Measurements from ENCODE around the gene ASXL2. TPM values are rescaled to one million over a fixed set of nuclear protein-coding genes. Genes with fewer than 3 reads are reported as not detected.
"Not testable (repeated sequence)": the region's sequence is repeated elsewhere in the genome, so short reads cannot be mapped to it uniquely, and the experiment has no call there.

ASXL2 gene
- total RNA-seq: 38.3 and 43.4 TPM in 2 replicates

DNA sequence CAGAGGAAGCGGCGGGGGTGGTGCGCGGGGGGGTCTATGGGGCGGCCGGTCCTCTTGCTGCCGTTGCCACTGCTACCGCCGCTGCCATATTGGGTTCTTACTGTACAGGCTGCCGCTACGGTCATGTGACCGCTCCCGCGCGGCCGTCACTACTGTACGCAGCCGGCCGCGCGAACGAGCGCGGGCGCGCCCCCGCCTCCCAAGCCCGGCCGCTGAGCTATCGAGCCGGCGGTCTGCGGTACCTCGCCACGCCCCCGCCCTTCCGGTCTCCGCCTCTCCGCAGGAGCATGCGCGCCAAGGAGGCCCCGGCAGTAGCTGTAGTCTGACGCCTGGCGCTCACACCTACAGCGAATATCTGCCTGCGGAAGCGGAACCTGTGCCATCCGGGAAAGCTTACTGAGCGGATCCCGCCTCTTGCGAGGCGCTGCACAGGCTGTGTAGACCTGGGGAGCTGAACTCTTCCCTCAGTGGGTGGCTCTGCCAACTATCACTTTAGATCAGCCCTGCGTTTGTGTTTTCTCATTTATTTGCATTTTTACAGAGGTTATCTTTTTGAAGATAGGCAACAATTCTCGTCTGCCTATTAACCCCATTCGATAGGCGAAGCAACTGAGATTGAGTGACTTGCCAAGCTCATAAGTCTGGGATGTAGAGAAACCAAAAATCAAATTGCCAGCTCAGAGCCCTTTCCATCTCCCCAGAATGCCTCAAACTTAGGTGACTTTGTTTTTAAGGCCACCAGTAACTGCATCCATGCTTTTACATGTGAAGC, at the start of gene ASXL2:
Gene ASXL2 (minus strand): TSS at position 127 of the 772 bp plus-strand sequence. CDS start 265 bp downstream, outside the sequence.
- intact Hi-C loops (cut with micrococcal nuclease): loop anchor here (1.0 to 10.0 kb wide), 18 partner anchors 26 to 1831 kb away; partner anchors contain the start of genes ADGRF3, CCDC121, DTNB and FKBP1B

DNA sequence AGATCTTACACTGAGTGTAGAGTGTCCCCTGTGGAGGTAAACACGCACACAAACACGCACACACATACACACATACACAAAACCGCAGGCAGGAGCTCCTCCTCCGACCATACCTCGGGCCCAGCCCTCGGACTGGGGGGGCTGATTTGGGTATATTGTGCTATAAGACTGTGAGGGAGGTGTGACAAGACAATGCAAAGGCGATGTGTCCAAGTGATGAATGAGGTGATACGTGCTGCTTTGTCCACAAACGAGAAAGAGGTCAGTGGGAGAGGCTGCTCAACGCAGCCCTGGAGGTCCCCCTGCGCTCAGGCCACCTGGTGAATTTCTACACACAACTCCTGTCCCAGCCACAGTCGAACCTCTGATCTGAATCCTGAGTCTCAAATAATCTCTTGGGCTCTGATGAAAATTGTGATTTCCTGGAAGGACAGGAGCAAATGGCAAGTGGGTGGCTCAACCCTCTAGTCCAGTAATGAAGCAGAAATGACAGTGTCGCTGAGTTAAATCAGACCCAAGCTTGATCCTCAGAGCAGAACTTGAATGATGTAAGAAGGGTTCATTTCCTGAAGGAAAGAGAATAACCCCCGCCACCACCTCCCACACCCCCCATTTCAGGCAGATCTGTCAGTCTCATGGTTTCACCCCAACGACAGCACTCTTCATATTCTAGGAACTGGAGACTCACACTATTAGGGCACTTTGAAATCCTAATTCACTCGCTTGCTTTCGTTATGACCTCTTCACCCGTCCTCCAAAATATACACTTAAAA, 48.9 kb upstream of the ASXL2 start:
- intact Hi-C loops (cut with micrococcal nuclease): no loop called here

DNA sequence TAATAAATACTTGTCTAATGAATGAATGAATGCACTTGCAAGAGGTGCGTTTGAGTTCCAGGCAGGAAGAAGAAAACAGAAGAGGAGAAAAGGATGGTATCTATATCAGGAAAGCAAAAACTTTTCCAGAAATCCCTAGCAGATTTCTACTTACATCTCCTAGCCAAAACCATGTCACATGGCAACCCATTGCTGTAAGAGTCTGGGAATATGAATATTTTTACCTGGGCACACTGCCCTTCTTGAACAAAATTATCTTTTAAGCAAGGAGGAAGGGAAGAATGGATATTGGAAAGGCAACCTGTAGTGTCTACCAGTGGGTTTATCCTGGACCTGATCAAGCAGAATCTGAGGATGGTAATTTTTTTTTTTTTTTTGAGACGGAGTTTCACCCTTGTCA, 44.2 kb upstream of the ASXL2 start:
- intact Hi-C loops (cut with micrococcal nuclease): no loop called here

DNA sequence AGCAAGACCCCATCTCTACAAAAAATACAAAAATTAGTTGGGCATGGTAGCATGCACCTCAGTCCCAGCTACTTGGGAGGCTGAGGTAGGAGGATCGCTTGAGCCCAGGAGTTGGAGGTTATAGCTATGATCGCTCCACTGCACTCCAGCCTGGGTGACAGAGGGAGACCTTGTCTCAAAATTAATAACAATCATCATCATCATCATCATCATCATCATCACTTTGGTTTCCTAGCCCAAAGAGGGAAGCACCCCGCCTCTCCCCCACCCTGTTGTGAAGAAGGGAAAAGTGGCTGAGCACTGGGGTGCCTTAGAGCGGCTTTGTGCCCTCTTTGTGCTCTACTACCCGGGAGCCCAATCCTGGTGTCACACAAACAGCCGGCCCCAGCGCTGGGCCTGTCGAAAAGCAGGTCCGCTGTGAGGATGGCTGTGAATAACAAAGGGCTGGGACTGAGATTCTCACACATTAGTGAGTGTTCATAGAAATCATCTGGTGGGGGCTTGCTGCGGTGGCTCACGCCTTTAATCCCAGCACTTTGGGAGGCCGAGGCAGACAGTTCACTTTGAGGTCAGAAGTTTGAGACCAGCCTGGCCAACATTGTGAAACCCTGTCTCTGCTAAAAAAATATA, 42.6 kb upstream of the ASXL2 start:
- intact Hi-C loops (cut with micrococcal nuclease): no loop called here

DNA sequence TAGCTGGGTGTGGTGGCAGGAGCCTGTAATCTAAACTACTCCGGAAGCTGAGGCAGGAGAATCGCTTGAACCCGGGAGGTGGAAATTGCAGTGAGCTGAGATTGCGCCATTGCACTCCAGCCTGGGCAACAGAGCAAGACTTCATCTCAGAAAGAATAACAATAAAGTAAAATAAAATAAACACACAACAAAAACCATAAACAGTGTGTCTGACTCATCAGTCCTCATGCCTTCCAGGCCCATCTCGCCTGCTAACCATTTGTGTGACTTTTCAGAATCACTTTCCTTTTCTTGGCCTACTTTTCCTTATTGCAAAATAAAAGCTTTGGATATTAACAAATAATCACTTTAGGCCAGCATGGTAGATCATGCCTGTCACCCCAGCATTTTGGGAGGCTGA, 42.0 kb upstream of the ASXL2 start:
- intact Hi-C loops (cut with micrococcal nuclease): no loop called here

DNA sequence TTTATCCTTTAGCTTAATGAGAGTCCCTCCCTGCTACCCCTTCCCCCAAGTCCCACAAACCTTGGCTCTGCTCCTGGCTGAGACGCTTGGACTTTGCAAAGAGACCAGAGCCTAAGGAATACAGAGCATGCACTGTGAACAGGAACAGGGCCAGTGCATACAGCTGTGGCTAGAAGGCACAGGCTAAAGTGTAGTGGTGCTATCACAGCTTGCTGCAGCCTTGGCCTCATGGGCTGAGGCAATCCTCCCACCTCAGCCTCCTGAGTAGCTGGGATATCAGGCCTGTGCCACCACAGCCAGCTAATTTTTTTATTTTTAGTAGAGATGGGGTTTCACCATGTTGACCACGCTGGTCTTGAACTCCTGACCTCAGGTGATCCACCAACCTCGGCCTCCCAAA, 39.5 kb upstream of the ASXL2 start:
- intact Hi-C loops (cut with micrococcal nuclease): no loop called here

DNA sequence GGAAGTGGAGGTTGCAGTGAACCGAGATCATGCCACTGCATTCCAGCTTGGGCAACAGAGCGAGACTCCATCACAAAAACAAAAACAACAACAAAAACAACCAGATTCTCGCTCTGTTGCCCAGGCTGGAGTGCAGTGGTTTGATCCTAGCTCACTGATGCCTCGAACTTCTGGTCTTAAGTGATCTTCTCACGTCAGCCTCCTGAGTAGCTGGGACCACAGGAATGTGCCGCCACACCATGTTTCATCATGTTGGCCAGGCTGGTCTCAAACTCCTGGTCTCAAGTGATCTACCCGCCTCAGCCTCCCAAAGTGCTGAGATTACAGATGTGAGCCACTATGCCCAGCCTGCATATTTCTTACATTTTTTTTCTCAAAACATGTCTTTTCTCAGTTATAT, 39.1 kb upstream of the ASXL2 start:
- intact Hi-C loops (cut with micrococcal nuclease): not testable (repeated sequence)

DNA sequence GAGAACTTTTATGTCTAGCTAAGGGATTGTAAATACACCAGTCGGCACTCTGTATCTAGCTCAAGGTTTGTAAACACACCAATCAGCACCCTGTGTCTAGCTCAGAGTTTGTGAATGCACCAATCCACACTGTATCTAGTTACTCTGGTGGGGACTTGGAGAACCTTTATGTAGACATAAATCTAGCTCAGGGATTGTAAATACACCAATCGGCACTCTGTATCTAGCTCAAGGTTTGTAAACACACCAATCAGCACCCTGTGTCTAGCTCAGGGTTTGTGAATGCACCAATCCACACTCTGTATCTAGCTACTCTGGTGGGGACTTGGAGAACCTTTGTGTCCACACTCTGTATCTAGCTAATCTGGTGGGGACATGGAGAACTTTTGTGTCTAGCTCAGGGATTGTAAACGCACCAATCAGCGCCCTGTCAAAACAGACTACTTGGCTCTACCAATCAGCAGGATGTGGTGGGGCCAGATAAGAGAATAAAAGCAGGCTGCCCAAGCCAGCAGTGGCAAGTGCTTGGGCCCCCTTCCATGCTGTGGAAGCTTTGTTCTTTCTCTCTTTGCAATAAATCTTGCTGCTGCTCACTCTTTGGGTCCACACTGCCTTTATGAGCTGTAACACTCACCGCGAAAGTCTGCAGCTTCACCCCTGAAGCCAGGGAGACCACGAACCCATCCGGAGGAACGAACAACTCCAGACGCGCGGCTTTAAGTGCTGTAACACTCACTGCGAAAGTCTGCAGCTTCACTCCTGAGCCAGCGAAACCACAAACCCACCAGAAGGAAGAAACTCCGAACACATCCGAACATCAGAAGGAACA, 37.9 kb upstream of the ASXL2 start:
- intact Hi-C loops (cut with micrococcal nuclease): loop anchor here (1.0 kb wide), 2 partner anchors 38 to 64 kb away; partner anchors contain the start of gene ASXL2

DNA sequence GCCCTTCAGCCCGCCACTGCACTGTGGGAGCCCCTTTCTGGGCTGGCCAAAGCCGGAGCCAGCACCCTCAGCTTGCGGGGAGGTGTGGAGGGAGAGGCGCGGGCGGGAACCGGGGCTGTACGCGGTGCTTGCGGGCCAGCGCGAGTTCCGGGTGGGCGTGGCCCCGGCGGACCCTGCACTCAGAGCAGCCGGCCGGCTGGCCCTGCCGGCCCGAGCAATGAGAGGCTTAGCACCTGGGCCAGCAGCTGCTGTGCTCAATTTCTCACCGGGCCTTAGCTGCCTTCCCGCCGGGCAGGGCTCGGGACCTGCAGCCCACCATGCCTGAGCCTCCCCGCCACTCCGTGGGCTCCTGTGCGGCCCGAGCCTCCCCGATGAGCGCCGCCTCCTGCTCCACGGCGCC, 37.1 kb upstream of the ASXL2 start:
- intact Hi-C loops (cut with micrococcal nuclease): not testable (repeated sequence)

DNA sequence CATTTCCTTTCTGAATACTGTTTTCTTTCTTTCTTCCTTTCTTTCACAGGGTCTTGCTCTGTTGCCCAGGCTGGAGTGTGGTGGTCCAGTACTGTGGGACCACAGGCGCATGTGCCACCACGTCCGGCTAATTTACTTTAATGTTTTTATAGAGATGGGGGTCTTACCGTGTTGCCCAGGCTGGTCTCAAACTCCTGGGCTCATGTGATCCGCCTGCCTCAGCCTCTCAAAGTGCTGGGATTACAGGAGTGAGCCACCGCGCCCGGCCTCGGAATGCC, 35.3 kb upstream of the ASXL2 start:
- intact Hi-C loops (cut with micrococcal nuclease): not testable (repeated sequence)

DNA sequence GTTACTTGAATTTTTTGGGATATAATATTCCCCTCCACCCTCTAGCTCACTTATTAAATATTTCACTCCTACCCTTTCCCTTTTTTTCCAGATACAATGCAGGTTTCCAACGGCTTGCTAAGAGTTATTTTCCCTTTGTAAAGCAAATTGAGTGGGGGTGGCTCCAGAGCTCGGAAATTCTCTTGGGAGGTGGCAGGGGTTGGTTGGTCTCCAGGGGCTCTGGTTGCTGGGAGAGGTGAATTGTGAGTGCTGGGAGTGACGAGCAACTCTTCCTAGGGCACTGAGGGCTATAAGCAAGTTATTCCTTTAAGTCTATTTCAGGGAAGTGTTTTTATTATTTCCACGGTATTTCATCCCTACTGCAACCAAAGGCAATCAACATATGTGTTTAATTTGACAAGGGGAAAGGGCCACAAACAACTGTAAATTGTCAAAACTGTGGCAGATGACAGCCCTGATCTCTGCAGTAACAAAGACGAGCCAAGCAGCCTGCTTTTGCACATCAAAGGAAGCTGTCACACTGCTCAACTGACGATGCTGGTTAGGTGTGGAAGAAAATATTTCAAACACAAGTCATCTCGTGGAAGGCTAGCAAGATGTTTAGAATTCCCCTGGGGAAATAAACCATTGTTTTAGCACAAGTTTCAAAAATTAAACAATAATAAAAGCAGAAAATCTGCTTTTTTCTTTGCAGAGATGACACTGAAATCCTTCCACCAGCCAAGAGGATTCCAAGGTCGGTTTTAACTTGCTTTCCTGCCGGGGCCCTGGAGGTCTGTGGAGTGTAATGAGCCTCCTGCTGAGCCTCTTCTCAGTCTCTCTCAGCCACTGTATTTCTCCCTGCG, 34.8 kb upstream of the ASXL2 start:
- intact Hi-C loops (cut with micrococcal nuclease): no loop called here

DNA sequence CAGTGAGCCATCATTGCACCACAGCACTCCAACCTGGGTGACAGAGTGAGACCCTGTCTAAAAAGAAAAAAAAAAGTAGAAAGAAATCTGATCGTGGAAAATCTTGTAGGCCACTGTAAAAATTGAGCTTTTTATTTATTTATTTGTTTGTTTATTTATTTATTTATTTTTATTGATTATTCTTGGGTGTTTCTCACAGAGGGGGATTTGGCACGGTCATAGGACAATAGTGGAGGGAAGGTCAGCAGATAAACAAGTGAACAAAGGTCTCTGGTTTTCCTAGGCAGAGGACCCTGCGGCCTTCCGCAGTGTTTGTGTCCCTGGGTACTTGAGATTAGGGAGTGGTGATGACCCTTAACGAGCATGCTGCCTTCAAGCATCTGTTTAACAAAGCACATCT, 31.3 kb upstream of the ASXL2 start:
- intact Hi-C loops (cut with micrococcal nuclease): not testable (repeated sequence)

DNA sequence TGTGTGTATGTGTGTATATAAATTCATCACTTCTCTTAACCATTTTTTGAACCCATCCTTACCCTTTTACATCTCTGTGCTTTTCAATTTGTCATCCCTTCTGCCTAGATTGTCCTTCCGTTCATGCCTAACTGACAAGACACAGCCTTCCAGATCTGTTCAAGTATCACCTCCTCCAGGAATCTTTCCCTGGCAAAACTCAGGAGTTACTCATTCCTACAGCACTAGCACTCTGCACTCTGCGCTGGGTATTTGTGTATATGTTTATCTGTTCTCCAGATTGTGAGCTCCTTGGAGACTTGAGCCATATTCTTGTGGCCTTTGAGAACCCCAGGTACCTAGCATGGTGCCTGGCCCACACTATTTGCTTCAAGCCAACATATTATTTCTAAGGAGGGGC, 26.8 kb upstream of the ASXL2 start:
- intact Hi-C loops (cut with micrococcal nuclease): no loop called here

DNA sequence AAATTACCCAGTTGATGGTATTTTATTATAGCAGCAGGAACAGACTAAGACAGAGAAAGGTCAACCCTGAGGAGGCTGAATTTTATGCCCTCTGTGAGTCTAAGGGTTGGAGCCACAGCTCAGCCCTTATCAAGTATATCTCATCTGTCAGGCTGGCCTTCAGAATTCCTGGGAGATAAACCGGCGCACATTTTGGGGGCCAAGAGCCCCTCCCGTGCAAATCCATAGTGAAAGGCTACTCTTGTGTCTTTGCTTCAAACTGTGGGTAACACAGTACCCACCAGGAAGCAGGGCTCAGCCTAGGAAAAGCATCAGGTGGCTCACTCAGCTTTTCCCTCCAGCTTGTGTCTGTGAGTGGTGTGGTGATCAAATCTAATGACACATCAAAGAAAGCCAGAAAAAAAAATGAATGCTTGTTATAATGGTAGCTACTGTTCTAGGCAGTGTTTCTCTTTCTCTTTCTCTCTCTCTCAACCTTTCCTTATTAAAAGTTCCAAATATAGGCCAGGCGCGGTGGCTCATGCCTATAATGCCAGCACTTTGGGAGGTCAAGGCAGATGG, 25.0 kb upstream of the ASXL2 start:
- intact Hi-C loops (cut with micrococcal nuclease): no loop called here

DNA sequence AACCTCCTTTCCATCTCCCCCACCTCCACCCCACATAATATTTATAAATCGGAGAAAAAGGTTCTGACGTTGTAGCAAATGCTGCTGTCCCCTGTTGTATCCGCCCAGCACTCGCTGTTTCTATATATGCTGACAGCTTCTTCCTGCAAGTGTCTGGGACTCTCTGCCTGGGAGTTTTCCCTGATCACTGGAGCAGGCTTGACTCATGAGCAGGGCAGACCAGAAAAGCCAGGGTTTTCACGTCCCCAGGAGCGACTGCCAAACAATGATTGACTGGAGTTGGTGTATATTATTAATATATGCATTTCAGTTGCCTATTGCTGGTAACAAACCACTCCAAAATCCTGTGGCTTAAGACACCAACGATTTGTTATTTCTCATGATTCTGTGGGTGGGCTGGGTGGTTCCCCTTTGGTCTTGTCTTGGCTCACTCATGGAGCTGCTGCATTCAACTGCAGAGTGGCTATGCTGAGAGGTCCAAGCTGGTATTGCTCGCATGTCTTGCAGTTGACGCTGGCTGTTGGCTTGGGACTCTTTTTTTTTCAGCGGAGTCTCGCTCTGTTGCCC, 21.2 kb upstream of the ASXL2 start:
- intact Hi-C loops (cut with micrococcal nuclease): no loop called here

DNA sequence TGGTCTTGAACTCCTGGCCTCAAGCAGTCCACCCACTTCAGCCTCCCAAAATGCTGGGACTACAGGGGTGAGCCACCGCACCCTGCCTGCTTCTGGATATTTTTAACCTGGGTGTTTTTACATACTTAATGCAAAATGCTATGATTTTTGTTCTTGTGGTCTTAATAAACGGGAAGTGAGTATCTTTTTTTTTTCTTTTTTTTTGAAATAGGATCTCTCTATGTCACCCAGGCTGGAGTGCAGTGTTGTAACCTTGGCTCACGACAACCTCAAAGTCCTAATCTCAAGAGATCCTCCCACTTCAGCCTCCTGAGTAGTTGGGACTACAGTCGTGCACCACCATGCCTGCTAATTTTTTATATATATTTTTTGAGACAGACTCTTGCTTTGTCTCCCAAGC, 19.2 kb upstream of the ASXL2 start:
- intact Hi-C loops (cut with micrococcal nuclease): no loop called here

DNA sequence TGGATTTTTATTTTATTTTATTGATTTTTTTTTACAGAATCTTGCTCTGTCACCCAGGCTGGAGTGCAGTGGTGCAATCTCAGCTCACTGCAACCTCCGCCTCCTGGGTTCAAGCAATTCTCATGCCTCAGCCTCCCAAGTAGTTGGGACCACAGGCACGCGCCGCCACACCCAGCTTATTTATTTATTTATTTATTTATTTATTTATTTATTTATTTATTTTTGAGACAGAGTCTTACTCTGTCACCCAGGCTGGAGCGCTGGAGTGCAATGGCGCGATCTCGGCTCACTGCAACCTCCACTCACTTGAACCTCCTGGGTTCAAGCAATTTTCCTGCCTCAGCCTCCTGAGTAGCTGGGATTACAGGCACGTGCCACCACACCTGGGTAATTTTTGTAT, 18.0 kb upstream of the ASXL2 start:
- intact Hi-C loops (cut with micrococcal nuclease): not testable (repeated sequence)

DNA sequence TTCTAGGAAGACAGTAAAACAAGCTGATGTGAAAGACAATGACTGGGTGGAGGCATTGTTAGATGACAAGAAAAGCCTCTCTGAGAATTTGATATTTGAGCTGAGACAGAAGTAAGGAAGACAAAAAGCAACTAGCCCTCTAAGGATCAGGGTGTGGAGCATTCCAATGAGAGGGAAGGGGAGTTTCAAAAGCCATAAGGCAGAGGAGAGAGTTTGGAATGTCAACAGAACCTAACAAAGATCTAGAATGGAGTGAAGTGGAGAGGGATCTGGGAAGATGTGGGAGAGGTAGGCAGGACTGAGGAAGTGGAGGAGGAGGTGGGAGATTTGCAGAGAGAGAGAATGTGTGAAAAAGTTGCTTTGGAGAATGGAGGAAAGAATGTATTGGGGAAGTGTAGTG, 17.3 kb upstream of the ASXL2 start:
- intact Hi-C loops (cut with micrococcal nuclease): no loop called here

DNA sequence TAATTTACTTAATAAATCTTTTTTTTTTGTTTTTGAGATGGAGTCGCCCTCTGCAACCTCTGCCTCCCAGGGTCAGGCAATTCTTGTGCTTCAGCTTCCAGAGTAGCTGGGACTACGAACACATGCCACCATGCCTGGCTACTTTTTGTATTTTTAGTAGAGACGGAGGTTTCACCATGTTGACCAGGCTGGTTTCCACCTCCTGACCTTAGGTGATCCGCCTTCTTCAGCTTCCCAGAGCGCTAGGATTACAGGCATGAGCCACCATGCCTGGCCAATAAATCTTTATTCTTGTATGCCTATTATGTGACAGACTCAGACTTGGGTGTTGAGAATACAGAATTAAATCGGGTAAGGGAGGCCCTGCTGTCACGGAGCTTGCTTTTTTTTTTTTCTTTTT, 16.7 kb upstream of the ASXL2 start:
- intact Hi-C loops (cut with micrococcal nuclease): no loop called here
